Activated CD4-positive, CD25-positive, alpha-beta regulatory T cell (primary cell): ENCODE data around the gene CBLN3.
"Not testable (repeated sequence)": the region's sequence is repeated elsewhere in the genome, so short reads cannot be mapped to it uniquely, and the experiment has no call there.

ENCODE experiments used
- DNase-seq, 4 experiments: peaks; one replicate each; lab custom pipeline; 2025; lab: John Stamatoyannopoulos, UW

CBLN3 gene

DNA sequence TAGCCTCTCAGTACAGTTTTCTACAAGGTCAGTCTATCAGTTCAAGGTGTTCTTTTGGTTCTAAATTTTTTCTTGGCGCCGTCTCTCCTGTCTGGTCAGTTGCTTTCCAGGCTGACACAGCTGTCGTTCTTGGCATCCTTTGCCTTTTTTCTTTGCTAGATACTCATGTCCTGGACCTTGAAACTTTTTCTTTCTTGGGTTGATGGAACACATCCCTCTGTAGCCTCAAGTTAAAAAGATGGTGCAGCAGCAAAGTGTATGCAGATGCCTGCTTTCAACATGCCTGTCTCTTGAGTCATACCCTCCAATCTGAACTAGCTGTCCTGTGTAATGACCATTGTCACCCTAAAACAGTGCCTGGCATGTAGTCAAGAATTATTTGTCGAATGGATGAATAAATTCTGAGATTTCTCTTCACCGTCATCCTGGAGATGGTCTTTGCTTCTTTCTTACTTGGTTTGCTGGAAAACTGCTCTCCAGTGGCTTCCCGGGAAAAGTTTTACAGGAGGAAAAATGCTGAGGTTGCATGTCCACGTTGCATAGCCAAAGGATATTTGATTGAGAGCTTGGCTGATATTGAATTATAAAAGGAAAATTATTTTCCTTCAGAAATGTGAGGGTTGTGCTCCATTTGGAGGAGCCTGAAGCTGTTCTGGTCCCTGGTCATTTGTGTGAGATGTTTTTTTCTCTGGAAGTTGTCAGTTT lies 26.0 kb downstream of the CBLN3 start:
- DNase-seq, result no peak

DNA sequence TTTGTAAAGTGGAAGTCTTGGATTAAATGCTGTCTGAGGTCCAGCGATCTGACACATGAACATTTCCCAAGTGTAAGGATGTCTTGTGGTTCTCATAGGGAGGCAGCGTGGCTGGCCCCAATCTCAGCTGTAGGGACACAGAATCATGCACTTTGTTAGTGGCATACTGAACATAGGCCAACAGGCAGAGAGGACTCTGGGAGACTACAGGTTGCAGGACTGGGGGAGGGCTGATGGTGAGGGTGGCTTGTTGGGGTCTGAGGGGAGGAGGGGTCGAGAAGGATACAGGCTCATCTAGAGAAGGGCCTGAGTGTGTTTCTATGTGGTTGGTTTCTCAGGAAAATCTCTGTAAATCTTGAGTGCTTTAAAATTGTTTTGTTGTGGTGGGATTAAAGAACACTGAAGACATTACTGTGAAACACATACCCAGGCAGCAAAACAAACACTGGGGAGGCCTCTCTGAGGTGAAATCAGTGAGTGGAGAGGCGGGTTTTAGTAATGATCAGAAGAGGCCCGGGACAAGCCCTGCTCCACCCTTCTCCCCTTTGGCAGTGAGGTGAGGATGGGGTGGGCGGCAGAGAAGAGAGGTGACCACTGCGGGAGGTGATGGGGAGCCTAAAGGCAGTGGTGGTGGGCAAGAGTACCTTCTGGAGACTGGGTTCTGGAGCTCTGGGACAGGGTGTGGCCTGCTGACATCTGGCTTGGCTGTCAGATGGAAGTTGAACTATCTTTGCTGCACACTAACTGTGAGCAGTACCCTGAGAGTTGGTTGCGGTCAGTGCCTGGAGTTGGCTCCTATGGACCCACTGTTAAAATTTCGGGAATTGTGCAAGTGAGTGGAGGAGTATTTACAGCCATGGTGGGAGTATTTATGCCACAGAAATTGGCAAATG lies 27.4 kb downstream of the CBLN3 start:
- DNase-seq, result no peak

DNA sequence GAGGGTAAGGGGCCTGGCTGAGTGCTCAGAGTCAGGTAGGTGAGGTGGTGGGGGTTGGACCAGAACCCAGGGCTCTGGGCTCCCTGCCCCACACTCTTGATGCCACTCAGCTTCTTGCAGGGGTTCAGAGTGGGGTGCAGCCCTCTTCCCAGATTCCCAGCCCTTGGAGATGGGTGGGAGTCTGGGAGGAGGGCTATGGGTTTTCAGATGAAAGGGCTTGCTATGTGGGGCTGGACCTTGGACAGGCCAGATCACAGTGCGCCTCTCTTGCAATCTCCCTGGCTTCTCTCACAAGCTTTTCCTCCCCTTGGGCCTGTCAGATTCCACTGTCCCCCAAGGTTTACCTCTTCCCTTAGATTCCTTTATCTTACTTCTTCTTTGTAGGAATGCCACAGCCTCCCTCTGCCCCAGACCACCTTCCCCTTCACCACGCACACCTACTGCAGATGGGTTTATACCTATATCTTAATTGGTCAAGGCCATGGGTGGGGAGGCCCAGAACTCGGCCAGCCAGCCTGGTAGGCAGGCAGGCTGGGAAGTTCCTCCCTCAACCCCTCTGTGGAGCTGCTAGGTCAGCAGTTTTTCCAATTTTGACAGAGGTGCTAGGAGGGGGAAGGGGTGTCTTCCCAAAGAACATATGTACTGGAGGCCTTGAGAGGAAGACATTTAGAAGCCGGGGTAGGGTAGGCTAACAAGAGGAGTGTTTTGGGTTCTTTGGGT lies 29.3 kb downstream of the CBLN3 start:
- no peak for DNase-seq

DNA sequence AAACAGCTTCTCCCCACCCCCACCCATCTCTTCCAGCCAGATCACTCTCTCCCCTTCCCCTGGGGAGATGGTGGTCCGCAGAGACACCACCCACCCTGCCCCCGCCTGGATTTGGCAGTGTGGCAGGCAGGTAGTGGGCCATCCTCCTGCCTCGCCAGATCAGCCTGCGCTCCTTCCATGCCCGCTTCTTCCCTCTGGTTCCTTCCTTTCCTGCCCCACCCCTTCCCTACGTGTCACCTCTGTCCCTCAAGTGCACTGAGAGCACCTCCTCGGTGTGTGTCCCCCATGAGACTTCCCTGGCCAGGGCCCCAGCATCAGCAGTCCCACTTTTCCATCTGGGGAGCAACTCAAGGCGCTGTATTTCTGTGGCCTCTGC lies 30.0 kb downstream of the CBLN3 start:
- DNase-seq, result no peak

DNA sequence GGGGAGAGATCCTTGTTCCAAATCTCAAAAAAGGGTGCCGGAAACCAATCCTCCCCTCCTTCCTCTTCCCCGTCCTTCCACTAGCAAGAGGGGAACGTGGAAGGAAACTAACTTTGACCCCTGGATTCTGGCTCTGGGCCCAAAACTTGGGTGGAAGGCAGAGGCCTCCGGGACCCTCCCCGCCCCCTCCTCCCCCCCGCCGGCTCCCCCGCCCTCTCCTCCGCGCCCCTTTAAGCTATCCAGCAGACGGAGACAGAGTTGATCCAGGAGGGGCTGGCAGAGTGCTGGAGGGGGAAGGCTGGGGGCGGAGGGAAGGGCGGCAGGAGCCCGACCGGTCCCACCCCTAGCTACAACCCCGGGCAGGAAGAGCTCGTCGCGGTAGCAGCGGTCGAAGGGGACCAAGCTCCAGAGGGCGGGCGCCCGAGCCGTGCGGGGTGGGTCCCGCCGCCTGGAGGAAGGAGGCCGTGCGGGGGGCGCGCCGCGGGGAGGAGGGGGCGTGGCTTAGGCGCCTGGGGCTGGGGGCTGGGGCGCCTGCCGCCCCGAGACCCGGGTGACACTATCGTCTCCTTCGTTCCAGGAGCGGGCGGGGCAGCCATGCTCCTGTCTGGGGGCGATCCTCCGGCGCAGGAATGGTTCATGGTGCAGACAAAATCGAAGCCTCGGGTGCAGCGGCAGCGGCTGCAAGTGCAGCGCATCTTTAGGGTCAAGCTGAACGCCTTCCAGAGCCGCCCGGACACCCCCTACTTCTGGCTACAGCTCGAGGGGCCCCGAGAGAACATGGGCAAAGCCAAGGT lies 30.6 kb downstream of the CBLN3 start, which contains the start of gene NYNRIN:
Gene NYNRIN (plus strand): TSS at position 351 of the 794 bp plus-strand sequence. CDS start 244 bp downstream, at position 595.
- peak in 1 of 4 experiments; percentile 10 for DNase-seq

DNA sequence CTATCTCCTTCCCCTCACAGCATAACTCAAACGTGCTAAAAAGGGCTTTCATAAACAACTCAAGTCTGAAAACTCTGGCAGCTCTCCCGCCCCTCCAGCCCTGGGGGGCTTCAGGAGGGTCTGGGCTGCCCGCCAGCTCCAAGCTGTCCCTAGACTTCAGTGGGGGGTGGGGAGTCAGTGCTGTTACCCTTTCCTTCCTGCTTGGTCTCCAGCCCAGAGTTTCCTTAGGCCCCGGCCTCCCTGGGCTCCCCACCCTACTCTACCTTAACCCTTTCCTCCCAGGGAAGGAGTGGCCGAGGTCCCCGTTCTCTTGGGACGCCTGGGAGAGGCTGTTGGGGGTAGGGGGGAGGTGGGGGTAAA lies 31.2 kb downstream of the CBLN3 start:
- no peak for DNase-seq

DNA sequence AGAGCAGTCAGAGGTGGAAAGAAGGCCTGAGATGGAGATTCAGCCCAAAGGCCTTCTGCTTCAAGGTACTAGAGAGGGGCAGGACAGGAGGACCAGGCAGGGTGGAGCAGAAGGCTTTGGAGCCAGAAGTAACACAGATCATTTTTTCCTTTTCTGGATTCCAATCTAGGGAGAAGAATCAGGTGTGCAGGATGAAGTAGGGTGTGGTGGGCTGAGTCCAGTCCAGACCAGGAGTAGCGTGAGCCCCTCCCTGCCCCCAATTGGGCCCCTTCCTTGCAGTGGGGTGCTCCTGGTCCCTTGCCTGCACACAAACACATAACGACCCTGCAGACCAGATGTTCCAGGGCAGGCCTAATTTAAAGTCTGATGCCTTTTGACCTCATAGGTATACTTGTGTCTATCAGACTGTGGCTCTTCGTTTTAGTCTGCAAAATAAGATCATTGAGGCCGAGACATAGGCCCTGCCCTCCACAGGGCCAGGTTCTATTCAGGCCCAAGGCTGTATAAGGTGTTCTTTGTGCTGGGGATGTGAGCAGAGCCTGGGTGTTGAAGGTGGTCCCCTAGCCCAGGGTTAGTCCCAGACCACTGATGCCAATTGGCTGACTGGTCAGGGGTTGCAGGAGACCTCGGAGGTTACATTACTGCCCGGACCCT lies 31.7 kb downstream of the CBLN3 start:
- DNase-seq, result no peak

DNA sequence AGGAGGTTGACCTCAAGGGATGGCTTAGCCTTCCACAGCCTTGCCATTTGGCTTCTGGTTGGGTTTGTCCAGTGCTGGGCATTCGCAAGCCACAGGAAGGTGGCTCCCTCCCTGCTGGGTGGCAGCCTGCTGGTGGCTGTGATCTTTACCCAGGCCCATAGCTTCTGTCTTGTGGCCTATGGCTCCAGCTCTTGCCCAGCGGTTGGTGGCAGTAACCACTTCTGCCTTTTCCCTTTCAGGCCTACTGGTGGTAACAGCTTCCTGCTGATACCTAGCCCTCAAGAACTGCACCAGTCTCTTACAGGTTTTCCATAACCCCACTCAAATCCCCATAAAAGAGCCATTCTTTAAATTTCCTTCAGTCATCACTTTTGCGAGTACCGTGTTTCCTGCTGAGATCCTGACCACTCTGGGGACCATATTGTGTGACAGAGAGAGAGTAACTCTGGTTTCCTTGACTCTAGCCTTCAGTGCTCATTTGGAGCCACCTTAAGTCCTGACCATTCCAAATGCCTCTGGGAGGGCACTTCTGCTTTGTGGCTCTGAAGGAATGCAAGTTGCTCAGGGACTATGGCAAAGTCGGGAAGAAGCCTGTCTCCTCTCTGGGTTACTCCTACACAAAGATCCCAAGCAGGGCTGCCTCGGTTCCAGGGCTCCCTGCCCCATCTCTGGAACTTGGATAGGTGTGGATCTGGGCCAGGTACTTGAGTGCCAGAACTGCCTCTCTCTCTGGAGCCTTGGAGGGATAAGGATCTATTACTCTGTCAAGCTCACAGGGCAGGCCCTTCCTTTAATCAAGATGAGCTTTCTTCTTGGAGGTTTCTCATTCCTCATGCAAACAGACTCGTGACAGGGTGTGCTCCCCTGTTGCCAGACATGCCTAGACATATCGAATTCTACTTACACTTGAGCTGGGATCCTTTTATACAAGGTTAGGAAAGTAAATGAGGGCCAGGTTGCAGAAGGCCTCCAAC lies 33.6 kb downstream of the CBLN3 start:
- DNase-seq, result no peak

DNA sequence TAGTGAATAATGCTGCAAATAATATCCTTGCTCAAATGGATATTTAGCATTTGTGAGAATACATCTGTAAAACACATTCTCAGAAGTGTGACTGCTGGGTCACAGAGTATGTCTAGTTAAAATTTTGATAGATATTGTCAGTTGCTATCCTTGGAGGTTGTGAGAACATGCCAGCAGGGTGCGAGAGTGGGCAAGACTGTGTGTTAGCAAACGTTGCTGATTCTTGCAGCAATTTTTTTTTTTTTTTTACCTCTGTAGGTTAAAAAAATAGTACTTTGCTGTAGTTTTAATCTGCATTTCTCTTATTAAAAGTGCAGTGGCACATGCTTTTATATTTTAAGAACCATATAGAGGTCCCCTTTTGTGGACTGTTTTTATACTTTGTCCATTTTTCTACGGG lies 35.2 kb downstream of the CBLN3 start:
- DNase-seq, result no peak

DNA sequence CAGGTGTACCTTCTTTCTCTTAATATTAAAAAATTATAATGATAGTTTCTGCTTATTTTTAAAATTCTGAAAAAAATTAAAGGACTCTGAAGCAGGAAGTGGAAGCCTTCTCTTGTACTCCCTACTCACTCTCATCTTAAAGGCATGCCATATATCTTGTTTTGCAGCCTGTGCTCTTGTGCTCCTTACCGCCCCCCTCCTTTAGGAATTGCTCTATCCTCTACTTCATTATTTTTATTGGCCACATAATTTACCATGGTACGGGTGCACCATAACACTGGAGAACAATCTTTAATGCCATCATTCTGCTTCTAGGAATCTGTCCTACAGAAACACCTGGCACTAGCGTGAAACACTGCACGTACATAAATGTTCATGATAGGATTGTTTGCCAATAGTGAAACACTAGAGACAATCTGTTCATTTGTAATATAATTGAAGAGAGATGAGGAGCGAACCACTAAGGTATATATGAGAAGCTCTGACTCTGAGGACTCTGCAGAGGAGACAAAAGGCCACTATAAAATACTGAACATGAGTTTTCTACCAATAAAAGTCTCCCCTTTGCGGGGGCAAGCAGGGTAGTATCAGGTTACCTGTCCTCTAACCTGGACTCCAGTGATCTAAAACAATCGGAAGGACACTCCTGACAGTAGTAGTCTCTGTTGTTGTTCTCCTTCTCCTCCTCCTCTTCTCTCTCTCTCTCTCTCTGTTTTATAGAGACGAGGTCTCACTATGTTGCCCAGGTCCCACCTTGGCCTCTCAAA lies 37.0 kb downstream of the CBLN3 start:
- no peak for DNase-seq

DNA sequence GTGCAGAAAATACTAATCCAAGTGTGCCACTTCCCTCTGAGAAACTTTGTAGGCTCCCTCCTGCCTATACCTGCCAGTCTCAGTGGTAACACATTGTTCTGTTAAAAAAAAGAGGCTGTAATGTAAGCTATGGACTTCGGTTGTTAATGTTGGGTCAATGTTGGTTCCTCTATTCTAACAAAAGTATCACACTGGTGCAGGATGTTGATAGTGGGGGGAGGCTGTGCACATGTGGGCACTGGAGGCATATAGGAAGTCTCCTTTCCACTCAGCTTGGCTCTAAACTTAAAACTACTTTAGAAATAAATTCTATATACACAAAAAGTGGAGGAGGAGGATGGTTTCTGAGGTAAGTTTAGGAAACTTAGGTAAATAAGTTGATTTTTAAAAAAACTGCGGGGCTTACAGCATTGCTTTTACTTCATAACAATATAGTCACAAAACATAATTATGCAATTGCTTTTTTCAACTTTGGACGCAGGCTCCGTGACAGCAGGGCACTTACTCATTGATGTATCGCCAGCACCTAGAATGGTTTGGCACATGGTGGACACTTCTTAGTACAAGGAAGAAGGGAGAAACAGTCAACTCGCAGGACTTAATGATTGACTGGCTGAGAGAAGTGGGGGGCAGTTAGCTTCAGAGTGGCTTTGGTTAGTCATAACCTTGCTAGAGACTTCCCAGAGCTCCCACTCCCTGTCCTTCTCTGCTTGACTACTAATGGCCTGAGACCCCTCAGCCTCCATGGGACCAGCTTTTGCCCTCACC lies 38.6 kb downstream of the CBLN3 start:
- DNase-seq, result no peak

DNA sequence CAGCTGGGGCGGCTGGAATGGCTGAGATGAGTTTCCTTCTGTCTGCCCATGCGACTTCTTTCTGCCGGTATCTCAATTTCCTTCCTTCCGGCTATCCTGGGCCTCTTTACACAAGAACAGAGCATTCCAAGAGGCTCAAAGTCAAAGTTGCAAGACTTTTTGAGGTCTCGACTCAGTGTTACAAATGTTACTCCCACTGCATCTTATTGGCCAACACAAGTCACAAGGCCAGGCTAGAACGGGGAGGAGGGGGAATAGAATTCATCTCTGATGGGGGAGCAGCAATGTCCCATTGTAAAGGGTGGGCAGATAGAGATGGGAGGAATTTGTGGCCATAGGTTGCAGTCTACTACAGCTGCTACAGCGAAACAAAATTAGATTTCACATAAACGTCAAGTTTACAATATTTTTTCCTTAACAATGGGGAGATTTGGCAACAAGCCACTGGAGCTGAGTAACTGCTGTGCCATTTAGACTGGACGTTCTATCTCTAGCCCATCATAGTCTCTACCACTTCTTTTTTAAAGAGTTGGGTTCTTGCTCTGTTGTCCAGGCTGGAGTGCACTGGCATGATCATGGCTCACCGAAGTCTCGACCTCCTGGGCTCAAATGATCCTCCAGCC lies 40.1 kb downstream of the CBLN3 start:
- no peak for DNase-seq

DNA sequence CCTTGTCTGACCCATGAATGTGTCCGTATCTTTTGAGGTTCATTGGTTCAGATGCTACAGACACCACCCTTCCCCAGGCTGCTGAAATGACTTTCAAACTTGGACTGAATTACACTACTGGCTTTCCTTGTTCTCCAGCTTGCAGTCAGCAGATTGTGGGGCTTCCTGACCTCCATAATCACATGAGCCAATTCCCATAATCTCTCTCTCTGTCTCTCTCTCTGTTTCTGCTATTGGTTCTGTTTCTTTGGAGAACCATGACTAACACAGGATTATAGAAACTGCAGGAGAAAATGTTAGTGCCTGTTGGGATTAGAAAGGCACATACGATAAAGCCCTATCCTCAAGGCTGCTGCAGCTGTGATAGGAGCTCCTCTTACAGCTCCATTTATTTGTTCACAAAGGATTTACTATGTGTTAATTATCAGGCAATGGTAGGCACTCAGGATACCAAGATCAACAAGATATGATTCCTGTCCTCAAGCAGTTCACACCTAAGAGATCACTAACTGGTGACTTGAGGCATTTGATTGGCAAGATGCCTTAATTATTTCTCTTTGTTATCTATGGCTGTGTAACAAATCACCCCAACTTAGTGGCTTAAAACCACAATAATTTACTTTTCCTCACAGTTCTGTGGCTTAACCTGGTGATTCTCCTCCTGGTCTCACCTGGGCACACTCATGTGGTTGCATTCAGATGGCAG lies 40.8 kb downstream of the CBLN3 start:
- DNase-seq, result no peak

DNA sequence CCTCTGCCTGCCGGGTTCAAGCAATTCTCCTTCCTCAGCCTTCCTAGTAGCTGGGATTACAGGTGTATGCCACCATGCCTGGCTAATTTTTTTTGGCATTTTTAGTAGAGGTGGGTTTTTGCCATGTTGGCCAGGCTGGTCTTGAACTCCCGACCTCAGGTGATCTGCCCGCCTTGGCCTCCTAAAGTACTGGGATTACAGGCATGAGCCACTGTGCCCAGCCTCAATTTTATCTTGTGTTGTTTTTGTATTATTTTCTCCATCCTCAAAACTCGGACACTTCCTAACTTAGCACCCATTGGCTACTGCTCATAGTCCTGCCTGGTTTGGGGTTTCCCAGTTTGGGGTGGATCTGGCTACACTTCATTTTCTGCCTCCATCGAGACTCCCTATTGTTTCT lies 41.9 kb downstream of the CBLN3 start:
- not testable (repeated sequence) for DNase-seq

DNA sequence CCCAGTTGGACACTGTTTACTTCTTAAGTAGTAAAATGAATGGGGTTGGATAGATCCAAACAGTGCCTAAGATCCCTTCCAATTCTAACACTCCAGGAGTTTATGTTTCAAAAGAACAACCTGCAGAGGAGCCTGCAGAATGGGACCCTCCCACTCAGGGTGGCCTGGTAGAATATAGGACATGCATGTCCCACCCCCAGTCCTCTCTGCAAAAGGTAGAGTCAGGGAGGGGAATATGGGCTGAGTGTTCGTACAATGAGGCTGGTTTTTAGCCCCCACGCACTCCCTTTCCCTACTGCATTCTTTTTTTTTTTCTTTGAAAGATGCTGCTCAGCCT lies 42.5 kb downstream of the CBLN3 start:
- DNase-seq, result no peak

DNA sequence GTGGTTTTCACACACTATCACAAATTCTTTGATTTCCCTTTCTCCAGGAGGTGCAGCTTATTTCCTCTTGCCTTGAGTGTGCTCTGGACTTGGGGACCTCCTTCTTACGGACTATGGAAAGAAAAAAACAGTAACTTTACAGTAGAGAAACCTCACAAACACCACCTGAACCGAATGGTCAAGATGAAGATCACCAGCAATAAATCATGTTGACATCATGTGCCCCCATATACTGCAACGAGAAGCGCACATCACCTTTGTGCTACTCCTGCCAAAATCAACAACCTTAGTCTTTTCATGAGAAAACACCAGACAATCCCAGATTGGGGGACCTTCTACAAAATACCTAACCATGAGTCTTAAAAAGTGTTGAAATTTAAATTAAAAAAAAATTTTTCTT lies 43.9 kb downstream of the CBLN3 start:
- DNase-seq, result no peak

DNA sequence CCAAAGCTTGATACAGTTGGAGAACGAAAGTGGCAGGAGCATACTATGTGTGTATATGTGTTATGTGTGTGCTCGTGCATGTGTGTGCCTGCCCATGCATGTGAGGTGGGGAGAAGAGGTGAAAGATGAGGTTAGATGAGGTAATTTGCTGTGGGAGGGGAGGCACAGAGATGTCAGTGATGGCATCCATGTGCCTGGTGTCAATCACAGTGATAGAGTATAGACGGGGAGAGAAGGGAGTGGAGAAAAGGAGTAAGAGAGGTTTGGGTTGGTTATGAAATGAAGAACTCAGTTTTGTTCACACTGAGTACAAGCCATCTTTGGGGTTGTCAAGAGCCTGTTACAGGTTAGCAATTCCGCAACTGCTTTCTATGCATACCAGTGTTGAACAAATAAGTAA lies 45.3 kb downstream of the CBLN3 start:
- DNase-seq, result no peak

DNA sequence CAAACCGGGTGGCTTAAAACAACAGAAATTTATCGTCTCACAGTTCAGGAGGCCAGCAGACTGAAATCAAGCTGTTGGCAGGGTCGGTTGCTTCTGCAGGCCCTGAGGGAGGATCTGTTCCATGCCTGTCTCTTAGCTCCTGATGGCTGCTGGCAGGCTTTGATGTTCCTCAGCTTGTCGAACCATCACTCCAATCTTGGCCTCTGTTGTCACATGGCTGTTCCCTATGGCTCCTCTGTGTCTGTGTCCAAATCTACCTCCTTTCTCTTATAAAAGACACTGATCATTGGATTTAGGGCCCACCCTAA lies 47.5 kb downstream of the CBLN3 start:
- DNase-seq, result no peak
